DND-41 (cell line): Measurements from ENCODE around the gene PUS3.

Experiments used
- EZH2 ChIP-seq: IDR thresholded peaks from 3 replicates; pipeline ENCODE4 v1.6.1; 2012; ENCODE audit warnings: borderline replicate concordance, low read depth, mild to moderate bottlenecking, moderate library complexity, low read length, inconsistent platforms; ENCODE audit not compliant: severe bottlenecking
- TF ChIP-seq, protein P1 (sequence below): IDR thresholded peaks from 2 replicates; pipeline ENCODE4 v1.5.1; 2012; ENCODE audit warnings: borderline replicate concordance, low read length, moderate library complexity, mild to moderate bottlenecking; ENCODE audit not compliant: poor library complexity, severe bottlenecking; ENCODE audit errors: extremely low read depth

DNA sequence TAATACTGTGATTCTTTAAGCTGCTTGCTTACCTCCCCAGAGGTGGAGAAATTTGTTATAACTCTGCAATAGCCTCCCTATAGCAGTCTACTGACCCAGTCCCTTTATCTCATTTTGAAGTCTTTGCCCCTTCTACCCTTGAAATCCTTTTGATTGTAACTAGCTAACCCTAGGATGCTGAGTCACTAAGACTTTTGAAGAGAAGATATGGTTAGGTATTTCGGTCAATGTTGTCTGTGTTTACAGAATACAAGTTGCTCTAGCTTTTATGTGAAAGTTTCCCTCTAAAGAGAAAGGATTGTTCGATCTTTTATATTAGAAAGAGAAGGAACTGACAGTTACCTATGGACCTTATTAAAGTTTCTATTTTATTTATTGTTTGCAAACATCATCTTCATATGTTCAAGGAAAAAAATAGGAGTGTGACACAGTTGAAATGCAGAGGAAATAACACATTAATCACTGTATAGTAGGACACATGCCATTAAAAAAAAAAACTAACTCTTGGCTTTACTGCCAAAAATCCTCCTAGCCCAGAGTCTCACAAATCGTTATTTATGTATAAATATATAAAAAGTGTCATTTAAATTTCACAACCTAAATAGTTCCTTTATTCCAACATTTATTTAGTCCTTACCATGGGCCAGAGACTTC is 12.4 kb downstream of the PUS3 start:
- TF ChIP-seq, protein P1, sequence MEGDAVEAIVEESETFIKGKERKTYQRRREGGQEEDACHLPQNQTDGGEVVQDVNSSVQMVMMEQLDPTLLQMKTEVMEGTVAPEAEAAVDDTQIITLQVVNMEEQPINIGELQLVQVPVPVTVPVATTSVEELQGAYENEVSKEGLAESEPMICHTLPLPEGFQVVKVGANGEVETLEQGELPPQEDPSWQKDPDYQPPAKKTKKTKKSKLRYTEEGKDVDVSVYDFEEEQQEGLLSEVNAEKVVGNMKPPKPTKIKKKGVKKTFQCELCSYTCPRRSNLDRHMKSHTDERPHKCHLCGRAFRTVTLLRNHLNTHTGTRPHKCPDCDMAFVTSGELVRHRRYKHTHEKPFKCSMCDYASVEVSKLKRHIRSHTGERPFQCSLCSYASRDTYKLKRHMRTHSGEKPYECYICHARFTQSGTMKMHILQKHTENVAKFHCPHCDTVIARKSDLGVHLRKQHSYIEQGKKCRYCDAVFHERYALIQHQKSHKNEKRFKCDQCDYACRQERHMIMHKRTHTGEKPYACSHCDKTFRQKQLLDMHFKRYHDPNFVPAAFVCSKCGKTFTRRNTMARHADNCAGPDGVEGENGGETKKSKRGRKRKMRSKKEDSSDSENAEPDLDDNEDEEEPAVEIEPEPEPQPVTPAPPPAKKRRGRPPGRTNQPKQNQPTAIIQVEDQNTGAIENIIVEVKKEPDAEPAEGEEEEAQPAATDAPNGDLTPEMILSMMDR, result no peak
- TF ChIP-seq EZH2, result no peak
